IMR-90 (cell line): ENCODE results near the gene HAGHL. TPM values are rescaled to one million over a fixed set of nuclear protein-coding genes. Genes with fewer than 3 reads are reported as not detected.
A peak's percentile ranks its signal among the peaks of the same experiment; 100 is the strongest.

Experiments
- ATAC-seq: fragments of 200-7000 bp; cut with Tn5 transposase; 2 replicates; pipeline ENCODE4 v1.9.1; 2020; ENCODE audit warnings: low read depth, mild to moderate bottlenecking, moderate library complexity
- BruUV-seq: library from RNA; stranded (reverse); fragments of 400-500 nt; replicated peaks from 2 replicates; lab custom pipeline; 2021; lab: Mats Ljungman, UMichigan
- CTCF ChIA-PET: fragments of 300-600 bp; formaldehyde crosslinking; extraction: SDS; loops from one replicate; lab custom pipeline; 2021; ENCODE audit warnings: antibody characterized with exemption; lab: Yijun Ruan, JAX
- POLR2A ChIA-PET: fragments of 300-600 bp; sonication (Branson Sonifier 250); formaldehyde crosslinking; loops from one replicate; lab custom pipeline; 2022; ENCODE audit warnings: antibody characterized with exemption; ENCODE audit not compliant: unreplicated experiment; lab: Charles Lee
- DNase-seq: peaks from one replicate; pipeline ENCODE4 v3.0.0; 2013
- H2AFZ ChIP-seq: replicated peaks from 2 replicates; pipeline ENCODE3; 2013; ENCODE audit warnings: low read length, mild to moderate bottlenecking; ENCODE audit not compliant: poor library complexity
- H2AK5ac ChIP-seq: 2 replicates; pipeline ENCODE4 v1.6.1; 2013; ENCODE audit warnings: low read depth, low read length, inconsistent platforms
- H2AK9ac ChIP-seq: replicated peaks from 2 replicates; pipeline ENCODE3; 2013; ENCODE audit warnings: mild to moderate bottlenecking, low read depth, low read length, moderate library complexity; ENCODE audit not compliant: poor library complexity
- H2BK120ac ChIP-seq: 2 replicates; pipeline ENCODE4 v1.6.1; 2013; ENCODE audit warnings: low read depth, low read length, inconsistent platforms
- H2BK15ac ChIP-seq: 3 replicates; pipeline ENCODE4 v1.6.1; 2013; ENCODE audit warnings: low read depth, low read length, inconsistent platforms
- H2BK20ac ChIP-seq: 2 replicates; pipeline ENCODE4 v1.6.1; 2013; ENCODE audit warnings: low read depth, mild to moderate bottlenecking, inconsistent platforms, low read length, moderate library complexity
- H2BK5ac ChIP-seq: 2 replicates; pipeline ENCODE4 v1.6.1; 2013; ENCODE audit warnings: mild to moderate bottlenecking, low read depth, low read length, inconsistent platforms; ENCODE audit not compliant: poor library complexity, severe bottlenecking
- H3K14ac ChIP-seq: replicated peaks from 2 replicates; pipeline ENCODE4 v1.6.1; 2013; ENCODE audit warnings: low read depth, low read length, inconsistent platforms
- H3K18ac ChIP-seq: 2 replicates; pipeline ENCODE4 v1.6.1; 2013; ENCODE audit warnings: low read depth, low read length, control low read depth
- H3K23ac ChIP-seq: 2 replicates; pipeline ENCODE4 v1.6.1; 2013; ENCODE audit warnings: low read depth, low read length, inconsistent platforms
- H3K27ac ChIP-seq: 2 replicates; pipeline ENCODE4 v1.5.1; 2013; ENCODE audit warnings: mild to moderate bottlenecking, control low read depth, low read length; ENCODE audit not compliant: insufficient read depth
- H3K27me3 ChIP-seq: 2 replicates; pipeline ENCODE4 v1.6.1; 2013; ENCODE audit warnings: low read length; ENCODE audit not compliant: control insufficient read depth, insufficient read depth
- H3K36me3 ChIP-seq: 2 replicates; pipeline ENCODE4 v1.6.1; 2013; ENCODE audit warnings: low read length, mixed read lengths; ENCODE audit not compliant: control insufficient read depth, insufficient read depth
- H3K4ac ChIP-seq: 2 replicates; pipeline ENCODE4 v1.6.1; 2013; ENCODE audit warnings: low read depth, low read length, inconsistent platforms
- H3K4me1 ChIP-seq: 2 replicates; pipeline ENCODE4 v1.6.1; 2013; ENCODE audit warnings: low read length, mixed read lengths; ENCODE audit not compliant: control insufficient read depth, insufficient read depth
- H3K4me2 ChIP-seq: 2 replicates; pipeline ENCODE4 v1.6.1; 2013; ENCODE audit warnings: low read depth, mild to moderate bottlenecking, control low read depth, low read length, moderate library complexity
- H3K4me3 ChIP-seq: 2 replicates; pipeline ENCODE4 v1.5.1; 2013; ENCODE audit warnings: low read depth, mild to moderate bottlenecking, control low read depth, low read length, moderate library complexity; ENCODE audit not compliant: insufficient read depth
- H3K56ac ChIP-seq: 2 replicates; pipeline ENCODE4 v1.6.1; 2013; ENCODE audit warnings: low read length, inconsistent platforms; ENCODE audit not compliant: insufficient read depth; ENCODE audit errors: extremely low read depth
- H3K79me1 ChIP-seq, 2 experiments: 2 replicates each; pipeline ENCODE4 v1.6.1; 2013; ENCODE audit warnings: low read length in 2 of 2, inconsistent platforms in 1 of 2, low read depth in 1 of 2
- H3K9ac ChIP-seq: 2 replicates; pipeline ENCODE4 v1.6.1; 2013; ENCODE audit warnings: low read depth, low read length, control low read depth
- H3K9me1 ChIP-seq: 2 replicates; pipeline ENCODE4 v1.6.1; 2013; ENCODE audit warnings: low read length, inconsistent platforms; ENCODE audit not compliant: insufficient read depth
- H3K9me3 ChIP-seq: 2 replicates; pipeline ENCODE4 v1.6.1; 2013; ENCODE audit warnings: low read length; ENCODE audit not compliant: control insufficient read depth, insufficient read depth
- H4K20me1 ChIP-seq: 2 replicates; pipeline ENCODE4 v1.6.1; 2013; ENCODE audit warnings: low read length, inconsistent platforms; ENCODE audit not compliant: insufficient read depth
- H4K5ac ChIP-seq: 2 replicates; pipeline ENCODE4 v1.6.1; 2013; ENCODE audit warnings: mild to moderate bottlenecking, low read depth, low read length, control low read depth
- H4K8ac ChIP-seq, 2 experiments: 2 replicates each; pipeline ENCODE4 v1.6.1; 2013; ENCODE audit warnings: low read depth in 2 of 2, low read length in 2 of 2, control low read depth in 1 of 2, inconsistent platforms in 1 of 2
- H4K91ac ChIP-seq: 2 replicates; pipeline ENCODE4 v1.6.1; 2013; ENCODE audit warnings: low read depth, low read length, inconsistent platforms; ENCODE audit not compliant: insufficient read depth
- MAZ ChIP-seq: IDR thresholded peaks from 2 replicates; pipeline ENCODE4 v1.6.1; 2012; ENCODE audit warnings: low read depth, mild to moderate bottlenecking, low read length, improper control_type of control experiment, moderate library complexity, borderline replicate concordance
- NFE2L2 ChIP-seq: fragments of 150-350 bp; IDR thresholded peaks from 2 replicates; pipeline ENCODE4 v1.6.1; 2016; ENCODE audit warnings: low read depth, mild to moderate bottlenecking, low read length
- POLR2A ChIP-seq: IDR thresholded peaks from 2 replicates; pipeline ENCODE4 v1.6.1; 2012; ENCODE audit warnings: mild to moderate bottlenecking, low read depth, low read length
- RCOR1 ChIP-seq: IDR thresholded peaks from 2 replicates; pipeline ENCODE4 v1.6.1; 2012; ENCODE audit warnings: mild to moderate bottlenecking, low read length, improper control_type of control experiment; ENCODE audit not compliant: insufficient replicate concordance
- USF2 ChIP-seq: fragments of 150-350 bp; IDR thresholded peaks from 2 replicates; pipeline ENCODE4 v1.6.1; 2017; ENCODE audit warnings: mild to moderate bottlenecking, antibody characterized with exemption, low read length, low read depth
- WGBS, 2 experiments: methylation state at CpG; one replicate each; pipeline versions ENCODE4 v1.1.5 to v1.1.7; 2013; ENCODE audit warnings: missing lambda C conversion rate in 2 of 2; ENCODE audit not compliant: insufficient read length in 1 of 2; ENCODE audit errors: extremely low coverage in 2 of 2; 5-methylcytosine and 5-hydroxymethylcytosine counted together
- dilution Hi-C: fragments of 300-500 bp; cut with HindIII; formaldehyde crosslinking; loops from one replicate; pipeline ENCODE4 v1.14.3; 2018; ENCODE audit warnings: low sequenced_read_pairs; ENCODE audit not compliant: unreplicated experiment
- in situ Hi-C: fragments of 300-500 bp; cut with MboI; formaldehyde crosslinking; loops from 3 replicates; pipeline ENCODE4 v1.14.3; 2019; ENCODE audit warnings: low sequenced_read_pairs, inconsistent platforms, mixed read lengths
- intact Hi-C: fragments of 100-400 bp; cut with micrococcal nuclease; formaldehyde crosslinking; loops from 2 replicates; pipeline ENCODE4 v1.10.0; 2022
- polyA plus RNA-seq, 3 experiments: library from polyadenylated mRNA; depleted of rRNA; stranded (reverse); fragments of >200 nt; gene quantifications; 2 replicates each; pipeline ENCODE4 v1.2.3, GENCODE V29; 2012; ENCODE audit warnings: low replicate concordance in 1 of 3
- total RNA-seq: library from RNA; depleted of rRNA; stranded (reverse); fragments of >200 nt; gene quantifications from 2 replicates; pipeline ENCODE4 v1.2.3, GENCODE V29; 2012

Gene HAGHL
- total and polyA plus RNA-seq, 2 of the 4 experiments (the other 2 are of a cell fraction), result 3.0 to 12.5 TPM

- CTCF ChIA-PET, result no interaction called here
- Histone ChIP-seq H3K18ac (no peak overlapping the region), H3K9me1 (peaks cover 15% of the 10 kb centered on the region), H4K91ac (peak overlapping the region; percentile 46), H2AK5ac (peak overlapping the region; percentile 87), H2AFZ (peak overlapping the region; percentile 99), H2BK20ac (no peak overlapping the region), H3K23ac (peak overlapping the region; percentile 68), H3K79me1 (peaks cover 9 to 45% of the 10 kb centered on the region in 2 experiments; a peak in 3 of 4 replicates), H2BK5ac (peak overlapping the region; percentile 28), H3K4me1 (peaks cover 26% of the 10 kb centered on the region), H4K20me1 (peaks cover 44% of the 10 kb centered on the region), H2BK120ac (no peak overlapping the region; the same call in 1 of the 2 replicates), H4K8ac (peak overlapping the region in 1 of 2 experiments; percentile 87; a peak in 2 of 4 replicates), H3K4me3 (peak overlapping the region; percentile 51), H3K4me2 (peak overlapping the region; percentile 77), H2BK15ac (no peak overlapping the region), H2AK9ac (peak overlapping the region; percentile 97), H3K27ac (peak overlapping the region; percentile 34), H3K14ac (peak overlapping the region; percentile 76), H3K9me3 (no peaks in the 10 kb centered on the region), H4K5ac (peak overlapping the region; percentile 4; the same call in 1 of the 2 replicates), H3K4ac (peak overlapping the region; percentile 75), H3K9ac (peak overlapping the region; percentile 57), H3K36me3 (peaks cover 20% of the 10 kb centered on the region), H3K27me3 (no peaks in the 10 kb centered on the region), H3K56ac (no peak overlapping the region)
- no TSS peak for BruUV-seq
- intact Hi-C loops, result no loop called here
- ATAC-seq (peak; percentile 11), DNase-seq (peak; percentile 30)
- WGBS, 2 experiments, result 32% methylated on average over 29 of the region's 52 CpGs; no CpG with 5 or more reads in 1 of the 2 experiments
- dilution Hi-C loops, result no loop called here
- POLR2A ChIA-PET, result interaction anchor here (0.6 kb wide), 1 partner anchor 98 kb away, joined by 5 read pairs; no protein-coding TSS in a partner anchor
- TF ChIP-seq POLR2A (0 out of 2 replicates have a peak, but pooled peaks have one; percentile 8), MAZ (no peak), RCOR1 (no peak), NFE2L2 (no peak), USF2 (no peak)
- in situ Hi-C loops, result no loop called here
Measured at GRCh38 chr16:678858-679813, 47.8 kb upstream of the HAGHL start.
